HepG2 (cell line): ENCODE results near the gene TRIM27. TPM values are rescaled to one million over a fixed set of nuclear protein-coding genes. Genes with fewer than 3 reads are reported as not detected.
A peak's percentile ranks its signal among the peaks of the same experiment; 100 is the strongest.

Experiments
- CSRNP2 ChIP-seq: sonication (generic); formaldehyde crosslinking; conservative IDR thresholded peaks from 2 replicates; pipeline ENCODE4 v1.8.0; 2022; ENCODE audit warnings: low read depth, missing genetic modification reagents
- FOXK2 ChIP-seq: fragments of 450-650 bp; IDR thresholded peaks from 2 replicates; pipeline ENCODE4 v1.6.1; 2016
- GTF3A ChIP-seq: sonication (generic); formaldehyde crosslinking; conservative IDR thresholded peaks from 2 replicates; pipeline ENCODE4 v1.4.0; 2020; ENCODE audit warnings: mild to moderate bottlenecking, missing genetic modification reagents
- HIC2 ChIP-seq: sonication (generic); formaldehyde crosslinking; IDR thresholded peaks from 2 replicates; pipeline ENCODE4 v1.9.0; 2022; ENCODE audit warnings: low read depth, missing genetic modification reagents
- LRRFIP1 ChIP-seq: sonication (generic); formaldehyde crosslinking; conservative IDR thresholded peaks from 2 replicates; pipeline ENCODE4 v1.4.0; 2020; ENCODE audit warnings: missing genetic modification reagents
- NFAT5 ChIP-seq: sonication (generic); formaldehyde crosslinking; IDR thresholded peaks from 2 replicates; pipeline ENCODE4 v1.4.0; 2020; ENCODE audit warnings: missing genetic modification reagents
- PBX2 ChIP-seq: IDR thresholded peaks from 2 replicates; pipeline ENCODE4 v1.6.1; 2016; ENCODE audit warnings: control low read depth
- RARA ChIP-seq: IDR thresholded peaks from 2 replicates; pipeline ENCODE4 v1.6.1; 2016; ENCODE audit warnings: missing genetic modification reagents, missing compliant biosample characterization
- TP53 ChIP-seq: sonication (generic); formaldehyde crosslinking; conservative IDR thresholded peaks from 2 replicates; pipeline ENCODE4 v1.4.0; 2020; ENCODE audit warnings: missing genetic modification reagents
- WIZ ChIP-seq: sonication (generic); formaldehyde crosslinking; IDR thresholded peaks from 2 replicates; pipeline ENCODE4 v1.5.1; 2020; ENCODE audit warnings: mild to moderate bottlenecking, missing genetic modification reagents
- ZNF772 ChIP-seq: sonication (generic); formaldehyde crosslinking; IDR thresholded peaks from 2 replicates; pipeline ENCODE4 v1.5.0; 2020; ENCODE audit warnings: mild to moderate bottlenecking, missing genetic modification reagents
- ZNF775 ChIP-seq: sonication (generic); formaldehyde crosslinking; IDR thresholded peaks from 2 replicates; pipeline ENCODE4 v1.4.0; 2020; ENCODE audit warnings: missing genetic modification reagents, mild to moderate bottlenecking, moderate library complexity, borderline replicate concordance
- polyA plus RNA-seq, 8 experiments: library from polyadenylated mRNA; depleted of rRNA in 3 of 8; stranded (reverse) in 7 of 8; unstranded in 1 of 8; fragments of >200 nt; fragmentation: Illumina TruSeq in 4 of 8; extraction: Trizol in 4 of 8; gene quantifications; 2 replicates each; pipeline versions ENCODE4 v1.2.1 to v1.2.3, GENCODE V29; 2011 to 2016; ENCODE audit warnings: low read depth in 4 of 8, missing spikeins in 1 of 8, mixed read lengths in 1 of 8; ENCODE audit not compliant: insufficient read depth in 1 of 8
- total RNA-seq, 5 experiments: library from RNA; depleted of rRNA; stranded (reverse); fragments of >200 nt; fragmentation: Illumina TruSeq; extraction: Trizol; gene quantifications; 2 replicates each; pipeline ENCODE4 v1.2.3, GENCODE V29; 2016; ENCODE audit warnings: low read depth in 1 of 5

The TRIM27 gene
- total and polyA plus RNA-seq, 2 of the 13 experiments (the other 11 are each of a cell fraction or from before 2014, with no cell fraction given): 88.6 to 112 TPM

GRCh38 chr6:28923318-28924102, at the start of gene TRIM27 (continued):
- TF ChIP-seq GTF3A: no peak
- no peak for TF ChIP-seq CSRNP2
- no peak for TF ChIP-seq LRRFIP1 (CRISPR knock-in tag)
- TF ChIP-seq NFAT5 (CRISPR knock-in tag): no peak; the same call in 1 of the 2 replicates
- no peak; the same call in 1 of the 2 replicates for TF ChIP-seq HIC2 (CRISPR knock-in tag)
- TF ChIP-seq FOXK2: peak; percentile 78; the same call in 1 of the 2 replicates
- TF ChIP-seq ZNF772: peak; percentile 94
- TF ChIP-seq ZNF775 (CRISPR knock-in tag): peak; percentile 74; the same call in 1 of the 2 replicates
- no peak for TF ChIP-seq TP53
- peak; percentile 51; the same call in 1 of the 2 replicates for TF ChIP-seq RARA
- TF ChIP-seq WIZ: peak; percentile 50; the same call in 1 of the 2 replicates
- TF ChIP-seq PBX2: no peak
